IMR-90 (cell line): ENCODE results near the gene MFAP3. TPM values are rescaled to one million over a fixed set of nuclear protein-coding genes. Genes with fewer than 3 reads are reported as not detected.
A peak's percentile ranks its signal among the peaks of the same experiment; 100 is the strongest.

ENCODE experiments used
- ATAC-seq: fragments of 200-7000 bp; cut with Tn5 transposase; 2 replicates; pipeline ENCODE4 v1.9.1; 2020; ENCODE audit warnings: low read depth, mild to moderate bottlenecking, moderate library complexity
- BruUV-seq: library from RNA; stranded (reverse); fragments of 400-500 nt; replicated peaks from 2 replicates; lab custom pipeline; 2021; lab: Mats Ljungman, UMichigan
- CTCF ChIA-PET: fragments of 300-600 bp; formaldehyde crosslinking; extraction: SDS; loops from one replicate; lab custom pipeline; 2021; ENCODE audit warnings: antibody characterized with exemption; lab: Yijun Ruan, JAX
- POLR2A ChIA-PET: fragments of 300-600 bp; sonication (Branson Sonifier 250); formaldehyde crosslinking; loops from one replicate; lab custom pipeline; 2022; ENCODE audit warnings: antibody characterized with exemption; ENCODE audit not compliant: unreplicated experiment; lab: Charles Lee
- DNase-seq: peaks from one replicate; pipeline ENCODE4 v3.0.0; 2013
- H2AFZ ChIP-seq: replicated peaks from 2 replicates; pipeline ENCODE3; 2013; ENCODE audit warnings: low read length, mild to moderate bottlenecking; ENCODE audit not compliant: poor library complexity
- H2AK5ac ChIP-seq: 2 replicates; pipeline ENCODE4 v1.6.1; 2013; ENCODE audit warnings: low read depth, low read length, inconsistent platforms
- H2AK9ac ChIP-seq: replicated peaks from 2 replicates; pipeline ENCODE3; 2013; ENCODE audit warnings: mild to moderate bottlenecking, low read depth, low read length, moderate library complexity; ENCODE audit not compliant: poor library complexity
- H2BK120ac ChIP-seq: 2 replicates; pipeline ENCODE4 v1.6.1; 2013; ENCODE audit warnings: low read depth, low read length, inconsistent platforms
- H2BK15ac ChIP-seq: 3 replicates; pipeline ENCODE4 v1.6.1; 2013; ENCODE audit warnings: low read depth, low read length, inconsistent platforms
- H2BK20ac ChIP-seq: 2 replicates; pipeline ENCODE4 v1.6.1; 2013; ENCODE audit warnings: low read depth, mild to moderate bottlenecking, inconsistent platforms, low read length, moderate library complexity
- H2BK5ac ChIP-seq: 2 replicates; pipeline ENCODE4 v1.6.1; 2013; ENCODE audit warnings: mild to moderate bottlenecking, low read depth, low read length, inconsistent platforms; ENCODE audit not compliant: poor library complexity, severe bottlenecking
- H3K14ac ChIP-seq: replicated peaks from 2 replicates; pipeline ENCODE4 v1.6.1; 2013; ENCODE audit warnings: low read depth, low read length, inconsistent platforms
- H3K18ac ChIP-seq: 2 replicates; pipeline ENCODE4 v1.6.1; 2013; ENCODE audit warnings: low read depth, low read length, control low read depth
- H3K23ac ChIP-seq: 2 replicates; pipeline ENCODE4 v1.6.1; 2013; ENCODE audit warnings: low read depth, low read length, inconsistent platforms
- H3K27ac ChIP-seq: 2 replicates; pipeline ENCODE4 v1.5.1; 2013; ENCODE audit warnings: mild to moderate bottlenecking, control low read depth, low read length; ENCODE audit not compliant: insufficient read depth
- H3K27me3 ChIP-seq: 2 replicates; pipeline ENCODE4 v1.6.1; 2013; ENCODE audit warnings: low read length; ENCODE audit not compliant: control insufficient read depth, insufficient read depth
- H3K36me3 ChIP-seq: 2 replicates; pipeline ENCODE4 v1.6.1; 2013; ENCODE audit warnings: low read length, mixed read lengths; ENCODE audit not compliant: control insufficient read depth, insufficient read depth
- H3K4ac ChIP-seq: 2 replicates; pipeline ENCODE4 v1.6.1; 2013; ENCODE audit warnings: low read depth, low read length, inconsistent platforms
- H3K4me1 ChIP-seq: 2 replicates; pipeline ENCODE4 v1.6.1; 2013; ENCODE audit warnings: low read length, mixed read lengths; ENCODE audit not compliant: control insufficient read depth, insufficient read depth
- H3K4me2 ChIP-seq: 2 replicates; pipeline ENCODE4 v1.6.1; 2013; ENCODE audit warnings: low read depth, mild to moderate bottlenecking, control low read depth, low read length, moderate library complexity
- H3K4me3 ChIP-seq: 2 replicates; pipeline ENCODE4 v1.5.1; 2013; ENCODE audit warnings: low read depth, mild to moderate bottlenecking, control low read depth, low read length, moderate library complexity; ENCODE audit not compliant: insufficient read depth
- H3K56ac ChIP-seq: 2 replicates; pipeline ENCODE4 v1.6.1; 2013; ENCODE audit warnings: low read length, inconsistent platforms; ENCODE audit not compliant: insufficient read depth; ENCODE audit errors: extremely low read depth
- H3K79me1 ChIP-seq, 2 experiments: 2 replicates each; pipeline ENCODE4 v1.6.1; 2013; ENCODE audit warnings: low read length in 2 of 2, inconsistent platforms in 1 of 2, low read depth in 1 of 2
- H3K9ac ChIP-seq: 2 replicates; pipeline ENCODE4 v1.6.1; 2013; ENCODE audit warnings: low read depth, low read length, control low read depth
- H3K9me1 ChIP-seq: 2 replicates; pipeline ENCODE4 v1.6.1; 2013; ENCODE audit warnings: low read length, inconsistent platforms; ENCODE audit not compliant: insufficient read depth
- H3K9me3 ChIP-seq: 2 replicates; pipeline ENCODE4 v1.6.1; 2013; ENCODE audit warnings: low read length; ENCODE audit not compliant: control insufficient read depth, insufficient read depth
- H4K20me1 ChIP-seq: 2 replicates; pipeline ENCODE4 v1.6.1; 2013; ENCODE audit warnings: low read length, inconsistent platforms; ENCODE audit not compliant: insufficient read depth
- H4K5ac ChIP-seq: 2 replicates; pipeline ENCODE4 v1.6.1; 2013; ENCODE audit warnings: mild to moderate bottlenecking, low read depth, low read length, control low read depth
- H4K8ac ChIP-seq, 2 experiments: 2 replicates each; pipeline ENCODE4 v1.6.1; 2013; ENCODE audit warnings: low read depth in 2 of 2, low read length in 2 of 2, control low read depth in 1 of 2, inconsistent platforms in 1 of 2
- H4K91ac ChIP-seq: 2 replicates; pipeline ENCODE4 v1.6.1; 2013; ENCODE audit warnings: low read depth, low read length, inconsistent platforms; ENCODE audit not compliant: insufficient read depth
- BHLHE40 ChIP-seq: fragments of 150-350 bp; IDR thresholded peaks from 2 replicates; pipeline ENCODE4 v1.6.1; 2016; ENCODE audit warnings: mild to moderate bottlenecking, low read depth, low read length
- CEBPB ChIP-seq: IDR thresholded peaks from 2 replicates; pipeline ENCODE4 v1.6.1; 2012; ENCODE audit warnings: low read depth, low read length, improper control_type of control experiment
- CHD1 ChIP-seq: IDR thresholded peaks from 2 replicates; pipeline ENCODE4 v1.6.1; 2012; ENCODE audit warnings: low read depth, low read length, improper control_type of control experiment
- FOS ChIP-seq: fragments of 150-350 bp; IDR thresholded peaks from 2 replicates; pipeline ENCODE4 v1.6.1; 2016; ENCODE audit warnings: low read depth, low read length
- MAFK ChIP-seq: IDR thresholded peaks from 2 replicates; pipeline ENCODE4 v1.6.1; 2012; ENCODE audit warnings: low read depth, low read length, improper control_type of control experiment
- MAZ ChIP-seq: IDR thresholded peaks from 2 replicates; pipeline ENCODE4 v1.6.1; 2012; ENCODE audit warnings: low read depth, mild to moderate bottlenecking, low read length, improper control_type of control experiment, moderate library complexity, borderline replicate concordance
- MXI1 ChIP-seq: IDR thresholded peaks from 2 replicates; pipeline ENCODE4 v1.6.1; 2012; ENCODE audit warnings: low read depth, mild to moderate bottlenecking, low read length, moderate library complexity, borderline replicate concordance
- NFE2L2 ChIP-seq: fragments of 150-350 bp; IDR thresholded peaks from 2 replicates; pipeline ENCODE4 v1.6.1; 2016; ENCODE audit warnings: low read depth, mild to moderate bottlenecking, low read length
- POLR2A ChIP-seq: IDR thresholded peaks from 2 replicates; pipeline ENCODE4 v1.6.1; 2012; ENCODE audit warnings: mild to moderate bottlenecking, low read depth, low read length
- RAD21 ChIP-seq: IDR thresholded peaks from 2 replicates; pipeline ENCODE4 v1.6.1; 2012; ENCODE audit warnings: low read length, improper control_type of control experiment
- RCOR1 ChIP-seq: IDR thresholded peaks from 2 replicates; pipeline ENCODE4 v1.6.1; 2012; ENCODE audit warnings: mild to moderate bottlenecking, low read length, improper control_type of control experiment; ENCODE audit not compliant: insufficient replicate concordance
- RFX5 ChIP-seq: IDR thresholded peaks from 2 replicates; pipeline ENCODE4 v1.8.0; 2012; ENCODE audit warnings: low read depth, mild to moderate bottlenecking, low read length, moderate library complexity
- SMC3 ChIP-seq: fragments of 150-350 bp; IDR thresholded peaks from 2 replicates; pipeline ENCODE4 v1.6.1; 2016; ENCODE audit warnings: low read depth, mild to moderate bottlenecking, antibody characterized with exemption, low read length, moderate library complexity
- WGBS, 2 experiments: methylation state at CpG; one replicate each; pipeline versions ENCODE4 v1.1.5 to v1.1.7; 2013; ENCODE audit warnings: missing lambda C conversion rate in 2 of 2; ENCODE audit not compliant: insufficient read length in 1 of 2; ENCODE audit errors: extremely low coverage in 2 of 2; 5-methylcytosine and 5-hydroxymethylcytosine counted together
- dilution Hi-C: fragments of 300-500 bp; cut with HindIII; formaldehyde crosslinking; loops from one replicate; pipeline ENCODE4 v1.14.3; 2018; ENCODE audit warnings: low sequenced_read_pairs; ENCODE audit not compliant: unreplicated experiment
- in situ Hi-C: fragments of 300-500 bp; cut with MboI; formaldehyde crosslinking; loops from 3 replicates; pipeline ENCODE4 v1.14.3; 2019; ENCODE audit warnings: low sequenced_read_pairs, inconsistent platforms, mixed read lengths
- intact Hi-C: fragments of 100-400 bp; cut with micrococcal nuclease; formaldehyde crosslinking; loops from 2 replicates; pipeline ENCODE4 v1.10.0; 2022
- polyA plus RNA-seq, 3 experiments: library from polyadenylated mRNA; depleted of rRNA; stranded (reverse); fragments of >200 nt; gene quantifications; 2 replicates each; pipeline ENCODE4 v1.2.3, GENCODE V29; 2012; ENCODE audit warnings: low replicate concordance in 1 of 3
- total RNA-seq: library from RNA; depleted of rRNA; stranded (reverse); fragments of >200 nt; gene quantifications from 2 replicates; pipeline ENCODE4 v1.2.3, GENCODE V29; 2012
- TF ChIP-seq, protein P1 (sequence below): fragments of 150-350 bp; IDR thresholded peaks from 2 replicates; pipeline ENCODE4 v1.6.1; 2016; ENCODE audit warnings: low read depth, mild to moderate bottlenecking, low read length, moderate library complexity, borderline replicate concordance
- TF ChIP-seq, protein P2 (sequence below): fragments of 150-350 bp; IDR thresholded peaks from 2 replicates; pipeline ENCODE4 v1.6.1; 2017; ENCODE audit warnings: mild to moderate bottlenecking, antibody characterized with exemption, low read length, low read depth
- TF ChIP-seq, protein P3 (sequence below): conservative IDR thresholded peaks from 2 replicates; pipeline ENCODE4 v1.5.1; 2012; ENCODE audit warnings: mild to moderate bottlenecking, low read depth, low read length, improper control_type of control experiment

Gene MFAP3
- total and polyA plus RNA-seq, 2 of the 4 experiments (the other 2 are of a cell fraction) = 15.2 to 67.0 TPM

DNA sequence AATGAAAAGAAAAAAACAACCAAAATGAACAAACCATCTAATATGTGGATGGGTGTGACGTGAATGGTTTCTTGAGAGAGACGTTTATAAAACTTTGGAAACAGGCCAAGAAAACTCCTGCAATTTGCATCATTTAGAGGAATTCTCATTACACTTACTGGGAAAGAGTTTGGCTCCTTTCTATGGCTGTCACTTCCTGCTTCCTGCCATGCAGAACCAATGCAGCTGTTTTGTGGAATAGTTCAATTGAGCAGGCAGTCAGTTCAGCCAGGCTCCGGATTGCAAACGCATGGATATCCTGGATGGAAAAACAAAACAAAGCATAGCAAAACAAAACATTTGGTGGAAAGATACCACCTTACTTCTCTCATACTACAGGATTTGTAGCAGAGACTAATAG, 36.7 kb upstream of the MFAP3 start:
- Histone ChIP-seq H3K27ac (no peak overlapping the region), H3K79me1 (no peaks in the 10 kb centered on the region; a peak in 1 of 4 replicates), H2AFZ (no peak overlapping the region), H3K27me3 (no peaks in the 10 kb centered on the region), H3K4me1 (no peaks in the 10 kb centered on the region), H3K56ac (no peak overlapping the region), H3K4ac (no peak overlapping the region), H3K18ac (no peak overlapping the region), H3K9ac (no peak overlapping the region), H2BK20ac (no peak overlapping the region), H3K36me3 (0 out of 2 replicates have a peak, but pooled peaks cover 2% of the 10 kb centered on the region), H4K5ac (no peak overlapping the region), H4K20me1 (no peaks in the 10 kb centered on the region), H2AK9ac (no peak overlapping the region), H2BK15ac (no peak overlapping the region), H2BK5ac (no peak overlapping the region), H3K4me2 (no peak overlapping the region), H3K9me3 (no peaks in the 10 kb centered on the region), H3K4me3 (no peak overlapping the region), H4K8ac (no peak overlapping the region), H3K9me1 (no peaks in the 10 kb centered on the region), H2BK120ac (no peak overlapping the region), H3K23ac (no peak overlapping the region), H2AK5ac (no peak overlapping the region), H3K14ac (no peak overlapping the region), H4K91ac (no peak overlapping the region)
- TF ChIP-seq CEBPB (no peak), NFE2L2 (no peak), CHD1 (no peak), POLR2A (no peak), MXI1 (no peak), FOS (no peak), RCOR1 (no peak), RFX5 (no peak), MAFK (no peak), MAZ (no peak), SMC3 (no peak), RAD21 (no peak), BHLHE40 (no peak)
- TF ChIP-seq, protein P1, sequence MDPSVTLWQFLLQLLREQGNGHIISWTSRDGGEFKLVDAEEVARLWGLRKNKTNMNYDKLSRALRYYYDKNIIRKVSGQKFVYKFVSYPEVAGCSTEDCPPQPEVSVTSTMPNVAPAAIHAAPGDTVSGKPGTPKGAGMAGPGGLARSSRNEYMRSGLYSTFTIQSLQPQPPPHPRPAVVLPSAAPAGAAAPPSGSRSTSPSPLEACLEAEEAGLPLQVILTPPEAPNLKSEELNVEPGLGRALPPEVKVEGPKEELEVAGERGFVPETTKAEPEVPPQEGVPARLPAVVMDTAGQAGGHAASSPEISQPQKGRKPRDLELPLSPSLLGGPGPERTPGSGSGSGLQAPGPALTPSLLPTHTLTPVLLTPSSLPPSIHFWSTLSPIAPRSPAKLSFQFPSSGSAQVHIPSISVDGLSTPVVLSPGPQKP = no peak
- TF ChIP-seq, protein P2, sequence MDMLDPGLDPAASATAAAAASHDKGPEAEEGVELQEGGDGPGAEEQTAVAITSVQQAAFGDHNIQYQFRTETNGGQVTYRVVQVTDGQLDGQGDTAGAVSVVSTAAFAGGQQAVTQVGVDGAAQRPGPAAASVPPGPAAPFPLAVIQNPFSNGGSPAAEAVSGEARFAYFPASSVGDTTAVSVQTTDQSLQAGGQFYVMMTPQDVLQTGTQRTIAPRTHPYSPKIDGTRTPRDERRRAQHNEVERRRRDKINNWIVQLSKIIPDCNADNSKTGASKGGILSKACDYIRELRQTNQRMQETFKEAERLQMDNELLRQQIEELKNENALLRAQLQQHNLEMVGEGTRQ = no peak
- TF ChIP-seq, protein P3, sequence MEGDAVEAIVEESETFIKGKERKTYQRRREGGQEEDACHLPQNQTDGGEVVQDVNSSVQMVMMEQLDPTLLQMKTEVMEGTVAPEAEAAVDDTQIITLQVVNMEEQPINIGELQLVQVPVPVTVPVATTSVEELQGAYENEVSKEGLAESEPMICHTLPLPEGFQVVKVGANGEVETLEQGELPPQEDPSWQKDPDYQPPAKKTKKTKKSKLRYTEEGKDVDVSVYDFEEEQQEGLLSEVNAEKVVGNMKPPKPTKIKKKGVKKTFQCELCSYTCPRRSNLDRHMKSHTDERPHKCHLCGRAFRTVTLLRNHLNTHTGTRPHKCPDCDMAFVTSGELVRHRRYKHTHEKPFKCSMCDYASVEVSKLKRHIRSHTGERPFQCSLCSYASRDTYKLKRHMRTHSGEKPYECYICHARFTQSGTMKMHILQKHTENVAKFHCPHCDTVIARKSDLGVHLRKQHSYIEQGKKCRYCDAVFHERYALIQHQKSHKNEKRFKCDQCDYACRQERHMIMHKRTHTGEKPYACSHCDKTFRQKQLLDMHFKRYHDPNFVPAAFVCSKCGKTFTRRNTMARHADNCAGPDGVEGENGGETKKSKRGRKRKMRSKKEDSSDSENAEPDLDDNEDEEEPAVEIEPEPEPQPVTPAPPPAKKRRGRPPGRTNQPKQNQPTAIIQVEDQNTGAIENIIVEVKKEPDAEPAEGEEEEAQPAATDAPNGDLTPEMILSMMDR = no peak
- intact Hi-C loops (no loop called here), dilution Hi-C loops (no loop called here), in situ Hi-C loops (no loop called here)
- ATAC-seq (peak; percentile 35; the same call in 1 of the 2 replicates), DNase-seq (peak; percentile 30)
- POLR2A ChIA-PET = no interaction called here
- CTCF ChIA-PET = interaction anchor here (0.9 kb wide), 1 partner anchor 22 kb away, joined by 4 read pairs; no protein-coding TSS in a partner anchor
- no CpG with 5 or more reads among the region's 4 CpGs for WGBS, 2 experiments
- BruUV-seq = no TSS peak
